GM18858 (cell line): ENCODE results near the gene TMEM259.

Experiments
- ATAC-seq: cut with Tn5 transposase; IDR thresholded peaks from one replicate; pipeline ENCODE4 v1.9.1; 2021; ENCODE audit not compliant: unreplicated experiment

The TMEM259 gene

DNA sequence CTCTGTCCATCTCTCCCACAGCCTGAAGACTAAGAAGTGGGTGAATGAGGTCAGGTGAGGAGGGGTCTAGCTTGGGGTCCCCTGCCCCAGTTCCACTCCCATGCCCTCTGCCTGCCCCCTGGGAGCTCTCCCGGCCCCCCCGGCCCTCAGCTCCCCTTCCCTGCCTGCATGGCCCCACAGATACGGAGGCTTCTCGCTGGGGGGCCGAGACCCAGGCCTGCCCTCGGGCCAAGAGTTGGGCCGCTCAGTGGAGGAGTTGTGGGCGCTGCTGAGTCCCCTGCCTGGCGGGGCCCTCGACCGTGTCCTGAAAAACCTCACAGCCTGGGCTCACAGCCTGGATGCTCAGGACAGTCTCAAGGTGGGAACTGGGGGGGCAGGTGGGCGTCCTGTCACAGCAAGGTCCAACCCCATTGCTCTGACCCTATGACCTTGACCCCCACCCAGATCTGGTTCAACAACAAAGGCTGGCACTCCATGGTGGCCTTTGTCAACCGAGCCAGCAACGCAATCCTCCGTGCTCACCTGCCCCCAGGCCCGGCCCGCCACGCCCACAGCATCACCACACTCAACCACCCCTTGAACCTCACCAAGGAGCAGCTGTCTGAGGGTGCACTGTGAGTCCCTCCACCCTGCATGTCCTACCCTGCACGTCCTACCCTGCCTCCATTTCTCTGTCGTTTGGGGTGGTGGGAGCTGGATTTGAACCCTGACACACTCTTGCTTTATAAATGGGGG, 35.1 kb upstream of the TMEM259 start:
- ATAC-seq = no peak

DNA sequence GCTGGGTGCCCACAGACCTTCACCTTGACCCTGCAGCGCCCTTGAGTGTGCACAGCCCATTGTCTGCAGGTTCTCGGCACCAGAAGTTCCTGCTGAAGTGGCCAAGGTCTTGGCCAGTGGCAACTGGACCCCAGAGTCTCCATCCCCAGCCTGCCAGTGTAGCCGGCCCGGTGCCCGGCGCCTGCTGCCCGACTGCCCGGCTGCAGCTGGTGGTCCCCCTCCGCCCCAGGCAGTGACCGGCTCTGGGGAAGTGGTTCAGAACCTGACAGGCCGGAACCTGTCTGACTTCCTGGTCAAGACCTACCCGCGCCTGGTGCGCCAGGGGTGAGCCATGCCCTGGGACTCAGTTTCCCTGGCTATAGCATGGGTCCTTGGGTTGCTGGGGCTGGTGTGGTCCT, 34.1 kb upstream of the TMEM259 start:
- no peak for ATAC-seq

DNA sequence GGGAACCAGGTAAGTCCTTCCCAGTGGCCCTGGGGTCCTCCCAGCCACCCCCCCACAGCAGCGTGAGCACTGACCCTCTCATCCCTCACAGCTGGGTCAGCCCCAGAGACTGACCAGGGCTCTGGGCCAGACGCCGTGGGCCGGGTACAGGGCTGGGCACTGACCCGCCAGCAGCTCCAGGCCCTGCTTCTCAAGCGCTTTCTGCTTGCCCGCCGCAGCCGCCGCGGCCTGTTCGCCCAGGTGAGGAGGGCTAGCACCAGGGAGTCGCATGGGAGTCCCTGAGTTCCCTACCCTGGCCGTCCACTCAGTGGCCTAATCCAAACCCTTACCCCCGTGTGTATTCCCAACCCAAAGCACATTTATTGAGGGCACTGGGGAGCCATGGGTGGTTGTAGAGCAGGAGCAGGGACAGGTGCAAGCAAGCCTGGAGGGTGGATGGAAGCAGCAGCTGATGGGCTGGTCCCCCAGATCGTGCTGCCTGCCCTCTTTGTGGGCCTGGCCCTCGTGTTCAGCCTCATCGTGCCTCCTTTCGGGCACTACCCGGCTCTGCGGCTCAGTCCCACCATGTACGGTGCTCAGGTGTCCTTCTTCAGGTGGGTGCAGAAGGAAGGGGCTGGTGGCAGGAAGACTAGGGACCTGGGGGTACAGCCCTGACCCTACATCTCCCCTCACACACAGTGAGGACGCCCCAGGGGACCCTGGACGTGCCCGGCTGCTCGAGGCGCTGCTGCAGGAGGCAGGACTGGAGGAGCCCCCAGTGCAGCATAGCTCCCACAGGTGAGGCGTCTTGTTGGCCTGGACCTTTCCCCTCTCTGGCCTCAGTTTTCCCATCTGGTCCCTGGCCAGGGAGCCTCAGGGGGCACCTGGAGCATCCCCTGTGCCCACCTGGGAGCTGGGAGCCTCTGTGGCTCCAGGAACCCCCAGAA, 33.4 kb upstream of the TMEM259 start:
- no peak for ATAC-seq

DNA sequence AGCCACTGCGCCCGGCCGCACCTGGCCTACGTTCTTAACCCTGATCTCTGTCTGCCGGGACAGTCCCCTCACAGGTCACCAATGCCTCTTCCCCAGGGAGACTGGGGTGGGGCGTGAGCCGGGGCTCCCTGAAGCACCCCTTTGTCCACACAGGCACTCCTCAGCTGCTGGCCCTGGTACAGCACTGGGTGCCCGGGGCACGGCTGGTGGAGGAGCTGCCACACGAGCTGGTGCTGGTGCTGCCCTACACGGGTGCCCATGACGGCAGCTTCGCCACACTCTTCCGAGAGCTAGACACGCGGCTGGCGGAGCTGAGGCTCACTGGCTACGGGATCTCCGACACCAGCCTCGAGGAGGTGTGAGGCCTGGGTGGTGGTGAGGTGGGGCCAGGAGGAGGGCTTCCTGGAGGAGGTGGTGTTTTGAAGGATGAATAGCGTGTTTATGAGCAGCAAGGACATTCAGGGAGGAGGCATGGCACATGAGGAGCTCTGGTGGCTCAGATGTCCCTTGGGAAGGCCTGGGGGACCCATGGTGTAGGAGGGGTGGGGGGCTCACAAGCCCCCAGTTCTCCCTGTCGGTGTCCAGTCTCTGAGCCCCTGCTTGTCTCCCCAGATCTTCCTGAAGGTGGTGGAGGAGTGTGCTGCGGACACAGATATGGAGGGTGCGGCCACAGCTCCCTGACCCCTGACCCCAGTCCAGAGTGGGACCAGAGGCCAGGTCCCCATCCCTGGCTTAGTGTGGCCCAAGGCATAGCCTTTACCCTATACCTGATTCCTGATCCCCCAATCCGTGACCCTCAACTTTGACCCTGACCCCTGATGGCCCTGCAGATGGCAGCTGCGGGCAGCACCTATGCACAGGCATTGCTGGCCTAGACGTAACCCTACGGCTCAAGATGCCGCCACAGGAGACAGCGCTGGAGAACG, 32.5 kb upstream of the TMEM259 start:
- no peak for ATAC-seq

DNA sequence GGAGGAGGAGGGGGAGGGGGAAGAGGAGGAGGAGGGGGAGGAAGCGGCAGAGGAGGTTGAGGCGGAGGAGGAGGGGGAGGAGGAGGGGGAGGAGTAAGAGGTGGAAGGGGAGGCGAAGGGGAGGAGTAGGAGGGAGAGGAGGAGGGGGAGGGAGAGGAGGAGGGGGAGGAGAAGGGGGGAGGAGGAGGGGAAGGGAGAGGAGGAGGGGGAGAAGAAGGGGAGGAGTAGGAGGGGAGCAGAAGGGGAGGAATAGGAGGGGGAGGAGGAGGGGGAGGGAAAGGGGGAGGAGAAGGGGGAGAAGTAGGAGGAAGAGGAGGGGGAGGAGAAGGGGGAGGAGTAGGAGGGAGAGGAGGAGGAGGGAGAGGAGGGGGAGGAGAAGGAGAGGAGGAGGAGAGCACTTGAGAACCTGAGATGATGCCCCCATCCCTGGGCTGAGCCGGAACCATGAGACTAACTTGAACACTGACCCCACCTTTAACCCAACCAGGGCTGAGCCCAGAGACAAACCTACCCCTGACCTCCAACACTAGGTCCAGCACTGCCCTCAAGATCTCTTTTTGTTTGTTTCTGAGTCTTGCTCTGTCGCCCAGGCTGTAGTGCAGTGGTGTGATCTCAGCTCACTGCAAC, 31.5 kb upstream of the TMEM259 start:
- ATAC-seq = no peak

DNA sequence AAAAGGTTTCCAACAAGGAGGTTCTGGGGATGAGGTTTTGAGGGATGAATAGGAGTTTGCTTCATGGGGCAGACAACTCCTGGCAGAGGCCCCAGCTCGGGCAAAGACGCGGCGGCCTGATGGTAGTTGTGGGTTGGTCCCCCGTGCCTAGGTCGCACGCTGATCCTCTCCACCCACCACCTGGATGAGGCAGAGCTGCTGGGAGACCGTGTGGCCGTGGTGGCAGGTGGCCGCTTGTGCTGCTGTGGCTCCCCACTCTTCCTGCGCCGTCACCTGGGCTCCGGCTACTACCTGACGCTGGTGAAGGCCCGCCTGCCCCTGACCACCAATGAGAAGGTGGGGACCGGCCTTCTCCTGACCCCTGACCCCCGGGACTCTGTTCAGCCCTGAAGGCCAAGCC, 30.9 kb upstream of the TMEM259 start:
- no peak for ATAC-seq

DNA sequence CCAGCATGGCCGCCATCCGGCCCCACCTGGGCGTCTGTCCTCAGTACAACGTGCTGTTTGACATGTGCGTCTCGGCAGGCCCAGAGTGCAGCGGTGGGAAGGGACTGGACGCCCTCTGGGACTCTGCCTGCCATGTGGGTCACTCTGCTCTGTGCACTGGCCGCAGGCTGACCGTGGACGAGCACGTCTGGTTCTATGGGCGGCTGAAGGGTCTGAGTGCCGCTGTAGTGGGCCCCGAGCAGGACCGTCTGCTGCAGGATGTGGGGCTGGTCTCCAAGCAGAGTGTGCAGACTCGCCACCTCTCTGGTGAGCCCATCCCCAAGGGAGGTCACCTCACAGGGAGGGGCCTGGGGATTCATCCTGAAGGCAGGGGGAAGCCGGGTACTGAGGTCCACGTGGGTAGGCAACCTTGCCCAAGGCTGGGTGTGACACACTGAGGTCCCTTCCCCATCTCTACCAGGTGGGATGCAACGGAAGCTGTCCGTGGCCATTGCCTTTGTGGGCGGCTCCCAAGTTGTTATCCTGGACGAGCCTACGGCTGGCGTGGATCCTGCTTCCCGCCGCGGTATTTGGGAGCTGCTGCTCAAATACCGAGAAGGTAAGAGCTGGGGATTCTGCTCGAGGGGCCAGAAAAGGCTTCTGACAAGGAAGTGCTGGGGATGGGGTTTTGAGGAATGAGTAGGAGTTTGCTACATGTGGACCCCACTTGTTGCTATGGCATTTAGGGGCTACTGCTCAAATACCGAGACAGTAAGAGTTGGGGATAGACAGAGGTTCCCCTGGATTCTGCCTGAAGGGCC, 30.3 kb upstream of the TMEM259 start:
- no peak for ATAC-seq

DNA sequence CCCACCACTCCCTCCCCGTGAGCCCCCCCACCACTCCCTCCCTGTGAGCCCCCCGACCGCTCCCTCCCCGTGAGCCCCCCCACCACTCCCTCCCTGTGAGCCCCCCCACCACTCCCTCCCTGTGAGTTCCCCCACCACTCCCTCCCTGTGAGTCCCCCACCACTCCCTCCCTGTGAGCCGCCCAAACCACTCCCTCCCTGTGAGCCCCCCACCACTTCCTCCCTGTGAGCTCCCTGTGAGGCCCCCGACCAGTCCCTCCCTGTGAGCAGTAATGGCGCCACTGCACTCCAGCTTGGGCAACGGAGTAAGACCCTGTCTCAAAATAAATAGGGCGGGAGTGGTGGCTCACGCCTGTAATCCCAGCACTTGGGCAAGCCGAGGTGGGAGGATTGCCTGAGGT, 28.9 kb upstream of the TMEM259 start:
- no peak for ATAC-seq

DNA sequence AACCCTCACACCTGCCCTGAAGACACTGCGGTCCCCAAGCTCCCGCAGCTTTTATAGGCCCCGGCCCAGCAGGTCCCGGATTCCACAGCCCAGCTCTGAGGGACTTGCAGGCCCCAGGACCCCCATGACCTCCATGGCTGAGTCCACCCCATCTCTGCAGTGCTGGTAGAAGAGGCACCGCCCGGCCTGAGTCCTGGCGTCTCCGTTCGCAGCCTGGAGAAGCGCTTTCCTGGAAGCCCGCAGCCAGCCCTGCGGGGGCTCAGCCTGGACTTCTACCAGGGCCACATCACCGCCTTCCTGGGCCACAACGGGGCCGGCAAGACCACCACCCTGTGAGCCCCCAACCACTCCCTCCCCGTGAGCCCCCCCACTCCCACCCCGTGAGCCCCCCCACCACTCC, 28.2 kb upstream of the TMEM259 start:
- no peak for ATAC-seq

DNA sequence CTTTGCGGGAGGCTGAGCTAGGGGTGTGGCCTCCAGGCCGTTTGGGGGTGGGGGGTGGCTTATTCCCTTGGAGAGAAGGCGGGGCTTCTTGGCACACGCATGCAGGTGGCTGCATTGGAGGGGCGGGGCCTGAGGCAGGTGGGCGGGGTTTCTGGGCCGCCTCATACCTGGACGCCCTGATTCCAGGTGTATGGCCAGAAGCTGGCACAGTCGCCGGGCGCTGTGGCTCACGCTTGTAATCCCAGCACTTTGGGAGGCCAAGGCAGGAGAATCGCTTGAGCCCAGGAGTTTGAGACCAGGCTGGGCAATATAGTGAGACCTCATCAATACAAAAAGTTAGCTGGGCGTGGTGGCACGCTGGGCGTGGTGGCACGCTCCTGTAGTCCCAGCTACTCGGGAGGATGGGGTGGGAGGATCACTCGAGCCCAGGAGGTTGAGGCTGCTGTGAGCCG, 26.8 kb upstream of the TMEM259 start:
- no peak for ATAC-seq

DNA sequence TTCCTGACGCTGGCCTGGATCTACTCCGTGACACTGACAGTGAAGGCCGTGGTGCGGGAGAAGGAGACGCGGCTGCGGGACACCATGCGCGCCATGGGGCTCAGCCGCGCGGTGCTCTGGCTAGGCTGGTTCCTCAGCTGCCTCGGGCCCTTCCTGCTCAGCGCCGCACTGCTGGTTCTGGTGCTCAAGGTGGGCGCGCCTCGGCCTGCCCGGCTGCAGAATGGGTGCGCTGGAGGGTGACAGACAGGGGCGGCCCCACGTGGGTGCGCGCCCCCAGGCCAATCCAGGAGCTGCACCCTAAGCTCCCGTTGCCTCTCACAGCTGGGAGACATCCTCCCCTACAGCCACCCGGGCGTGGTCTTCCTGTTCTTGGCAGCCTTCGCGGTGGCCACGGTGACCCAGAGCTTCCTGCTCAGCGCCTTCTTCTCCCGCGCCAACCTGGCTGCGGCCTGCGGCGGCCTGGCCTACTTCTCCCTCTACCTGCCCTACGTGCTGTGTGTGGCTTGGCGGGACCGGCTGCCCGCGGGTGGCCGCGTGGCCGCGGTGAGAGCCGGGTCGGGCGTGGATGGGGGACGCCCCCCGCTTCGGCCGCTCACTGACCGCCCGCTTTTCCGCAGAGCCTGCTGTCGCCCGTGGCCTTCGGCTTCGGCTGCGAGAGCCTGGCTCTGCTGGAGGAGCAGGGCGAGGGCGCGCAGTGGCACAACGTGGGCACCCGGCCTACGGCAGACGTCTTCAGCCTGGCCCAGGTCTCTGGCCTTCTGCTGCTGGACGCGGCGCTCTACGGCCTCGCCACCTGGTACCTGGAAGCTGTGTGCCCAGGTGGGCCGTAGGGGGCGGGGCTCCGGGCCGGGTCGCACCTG, 26.1 kb upstream of the TMEM259 start:
- no peak for ATAC-seq

DNA sequence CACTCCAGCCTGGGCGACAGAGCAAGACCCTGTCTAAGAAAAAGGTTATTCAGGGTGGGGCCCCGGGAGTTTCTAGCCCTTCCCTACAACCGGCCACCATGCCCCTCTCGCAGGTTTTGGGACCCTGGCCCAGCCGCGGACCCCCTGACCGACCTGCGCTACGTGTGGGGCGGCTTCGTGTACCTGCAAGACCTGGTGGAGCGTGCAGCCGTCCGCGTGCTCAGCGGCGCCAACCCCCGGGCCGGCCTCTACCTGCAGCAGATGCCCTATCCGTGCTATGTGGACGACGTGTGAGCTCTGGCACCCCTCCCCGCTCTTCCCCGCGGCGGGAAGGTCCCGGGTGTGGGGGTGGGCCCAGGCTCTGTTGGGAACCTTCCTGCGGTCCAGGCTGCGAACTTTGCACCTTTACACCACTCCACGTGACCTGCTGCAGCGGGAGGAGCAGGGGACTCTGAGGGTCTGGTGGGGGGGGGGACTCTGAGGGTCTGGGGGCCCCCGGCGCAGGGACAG, 25.2 kb upstream of the TMEM259 start:
- no peak for ATAC-seq

DNA sequence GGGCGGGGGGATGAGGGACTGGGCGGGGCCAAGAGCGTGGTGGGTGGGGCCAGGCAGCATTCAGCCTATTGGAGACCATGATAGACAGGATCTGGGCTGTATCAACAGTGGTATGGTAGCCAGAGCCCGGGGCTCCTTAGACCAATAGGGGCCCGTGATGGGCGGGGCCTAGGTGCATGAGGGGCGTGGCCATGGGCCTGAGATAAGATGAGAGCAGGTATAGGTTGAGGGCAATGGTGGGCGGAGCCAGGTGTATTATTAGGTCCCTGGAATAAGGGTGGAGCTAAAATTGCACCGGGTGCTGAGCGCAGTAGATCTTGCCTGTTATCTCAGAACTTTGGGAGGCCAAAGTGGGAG, 24.3 kb upstream of the TMEM259 start:
- ATAC-seq = no peak

DNA sequence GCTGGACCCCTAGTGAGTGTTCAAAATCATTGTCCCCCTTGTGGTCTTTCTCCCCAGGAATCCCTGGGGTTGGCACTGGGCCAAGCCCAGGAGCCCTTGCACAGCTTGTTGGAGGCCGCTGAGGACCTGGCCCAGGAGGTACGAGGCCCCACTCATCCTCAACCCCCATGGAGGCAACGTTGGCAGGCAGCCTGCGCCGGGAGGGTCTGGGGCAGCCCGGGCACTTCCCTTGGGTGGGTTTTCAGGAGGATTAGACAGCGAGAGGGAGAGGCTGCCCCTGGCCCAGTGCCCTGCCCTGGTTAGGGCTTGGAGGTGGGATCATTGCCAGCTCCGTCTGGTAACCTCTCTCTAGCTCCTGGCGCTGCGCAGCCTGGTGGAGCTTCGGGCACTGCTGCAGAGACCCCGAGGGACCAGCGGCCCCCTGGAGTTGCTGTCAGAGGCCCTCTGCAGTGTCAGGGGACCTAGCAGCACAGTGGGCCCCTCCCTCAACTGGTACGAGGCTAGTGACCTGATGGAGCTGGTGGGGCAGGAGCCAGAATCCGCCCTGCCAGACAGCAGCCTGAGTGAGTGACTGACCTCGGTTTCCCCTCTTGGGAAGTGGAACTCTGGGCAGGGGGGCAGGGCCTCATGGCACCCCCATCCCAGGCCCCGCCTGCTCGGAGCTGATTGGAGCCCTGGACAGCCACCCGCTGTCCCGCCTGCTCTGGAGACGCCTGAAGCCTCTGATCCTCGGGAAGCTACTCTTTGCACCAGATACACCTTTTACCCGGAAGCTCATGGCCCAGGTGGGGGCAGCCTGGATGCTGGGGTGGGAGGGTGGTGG, 22.0 kb upstream of the TMEM259 start:
- ATAC-seq = no peak

DNA sequence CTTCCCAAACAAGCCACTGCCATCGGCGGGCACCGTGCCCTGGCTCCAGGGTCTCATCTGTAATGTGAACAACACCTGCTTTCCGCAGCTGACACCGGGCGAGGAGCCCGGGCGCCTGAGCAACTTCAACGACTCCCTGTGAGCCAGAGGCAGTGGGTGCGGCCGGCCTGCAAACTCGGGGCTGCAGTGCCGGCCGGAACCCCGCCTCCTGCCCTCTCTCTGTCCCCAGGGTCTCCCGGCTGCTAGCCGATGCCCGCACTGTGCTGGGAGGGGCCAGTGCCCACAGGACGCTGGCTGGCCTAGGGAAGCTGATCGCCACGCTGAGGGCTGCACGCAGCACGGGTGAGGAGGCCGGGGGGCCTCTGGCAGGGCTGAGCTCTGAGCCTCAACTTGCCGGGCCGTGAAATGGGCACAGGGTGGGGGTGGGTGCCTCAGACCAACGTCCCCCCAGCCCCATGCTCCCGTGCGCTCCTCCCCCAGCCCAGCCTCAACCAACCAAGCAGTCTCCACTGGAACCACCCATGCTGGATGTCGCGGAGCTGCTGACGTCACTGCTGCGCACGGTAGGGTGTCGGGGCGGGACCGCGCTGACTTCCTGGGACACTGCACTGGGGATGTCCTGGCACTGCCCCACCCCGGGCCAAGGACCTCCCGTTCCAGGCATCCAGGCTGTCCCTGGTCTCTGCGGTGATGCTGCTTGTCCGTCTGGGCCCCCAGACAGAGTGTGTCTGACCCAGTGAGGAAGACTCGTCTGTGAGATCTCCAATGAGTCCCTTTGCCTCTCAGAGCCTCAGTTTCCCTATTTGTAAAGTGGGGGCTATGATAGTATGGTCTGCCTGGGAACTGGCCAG, 21.1 kb upstream of the TMEM259 start:
- no peak for ATAC-seq

DNA sequence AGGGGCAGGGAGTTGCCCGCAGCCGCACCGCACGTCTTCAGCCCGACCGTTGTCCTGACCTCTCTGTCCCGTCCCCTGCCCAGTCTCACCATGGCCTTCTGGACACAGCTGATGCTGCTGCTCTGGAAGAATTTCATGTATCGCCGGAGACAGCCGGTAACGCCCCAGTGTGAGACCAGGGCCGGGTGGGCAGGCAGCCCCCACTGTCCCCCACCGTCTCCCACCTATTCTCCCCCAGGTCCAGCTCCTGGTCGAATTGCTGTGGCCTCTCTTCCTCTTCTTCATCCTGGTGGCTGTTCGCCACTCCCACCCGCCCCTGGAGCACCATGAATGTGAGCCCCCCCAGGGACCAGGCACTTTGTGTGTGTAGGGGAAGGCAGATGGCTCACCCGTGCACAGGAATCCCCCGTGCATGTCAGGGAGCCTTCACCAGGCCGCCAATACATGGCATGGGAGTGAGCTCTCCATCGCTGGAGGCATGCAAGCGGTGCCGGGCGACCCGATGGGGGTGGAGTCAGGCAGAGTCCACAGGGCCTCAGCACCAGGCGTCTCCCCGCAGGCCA, 20.4 kb upstream of the TMEM259 start:
- ATAC-seq = no peak
